ENCODE measurements around the gene PPP1R14D. TPM values are rescaled to one million over a fixed set of nuclear protein-coding genes. Genes with fewer than 3 reads are reported as not detected.

Gene PPP1R14D
- total RNA-seq, 2 donors from 2014 or later = 0.97 TPM; not detected in 1

GRCh38 chr15:40787344-40787841 is 41.1 kb downstream of the PPP1R14D start:
- Histone ChIP-seq H3K36me3 (no peaks in the 10 kb centered on the region), H3K9me3 (no peaks in the 10 kb centered on the region), H3K27ac (peak overlapping the region; percentile 80 to 81), H3K27me3 (replicated peaks; ENCODE audit: insufficient read depth) (no peaks in the 10 kb centered on the region), H3K4me3 (no peak overlapping the region), H3K4me1 (replicated peaks) (peaks cover 22% of the 10 kb centered on the region)
- peak; percentile 86 for DNase-seq (ENCODE audit: low spot score)
- TF ChIP-seq, protein P1, sequence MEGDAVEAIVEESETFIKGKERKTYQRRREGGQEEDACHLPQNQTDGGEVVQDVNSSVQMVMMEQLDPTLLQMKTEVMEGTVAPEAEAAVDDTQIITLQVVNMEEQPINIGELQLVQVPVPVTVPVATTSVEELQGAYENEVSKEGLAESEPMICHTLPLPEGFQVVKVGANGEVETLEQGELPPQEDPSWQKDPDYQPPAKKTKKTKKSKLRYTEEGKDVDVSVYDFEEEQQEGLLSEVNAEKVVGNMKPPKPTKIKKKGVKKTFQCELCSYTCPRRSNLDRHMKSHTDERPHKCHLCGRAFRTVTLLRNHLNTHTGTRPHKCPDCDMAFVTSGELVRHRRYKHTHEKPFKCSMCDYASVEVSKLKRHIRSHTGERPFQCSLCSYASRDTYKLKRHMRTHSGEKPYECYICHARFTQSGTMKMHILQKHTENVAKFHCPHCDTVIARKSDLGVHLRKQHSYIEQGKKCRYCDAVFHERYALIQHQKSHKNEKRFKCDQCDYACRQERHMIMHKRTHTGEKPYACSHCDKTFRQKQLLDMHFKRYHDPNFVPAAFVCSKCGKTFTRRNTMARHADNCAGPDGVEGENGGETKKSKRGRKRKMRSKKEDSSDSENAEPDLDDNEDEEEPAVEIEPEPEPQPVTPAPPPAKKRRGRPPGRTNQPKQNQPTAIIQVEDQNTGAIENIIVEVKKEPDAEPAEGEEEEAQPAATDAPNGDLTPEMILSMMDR (IDR thresholded peaks at IDR 0.05) = no peak
- peak; percentile 17 for TF ChIP-seq POLR2A (IDR thresholded peaks at IDR 0.05)
- TF ChIP-seq POLR2AphosphoS5 (IDR thresholded peaks at IDR 0.05) = peak; percentile 91
- intact Hi-C loops (cut with DNase I) = no loop called here
- 20% methylated on average over 4 of the region's 4 CpGs for WGBS

DNA sequence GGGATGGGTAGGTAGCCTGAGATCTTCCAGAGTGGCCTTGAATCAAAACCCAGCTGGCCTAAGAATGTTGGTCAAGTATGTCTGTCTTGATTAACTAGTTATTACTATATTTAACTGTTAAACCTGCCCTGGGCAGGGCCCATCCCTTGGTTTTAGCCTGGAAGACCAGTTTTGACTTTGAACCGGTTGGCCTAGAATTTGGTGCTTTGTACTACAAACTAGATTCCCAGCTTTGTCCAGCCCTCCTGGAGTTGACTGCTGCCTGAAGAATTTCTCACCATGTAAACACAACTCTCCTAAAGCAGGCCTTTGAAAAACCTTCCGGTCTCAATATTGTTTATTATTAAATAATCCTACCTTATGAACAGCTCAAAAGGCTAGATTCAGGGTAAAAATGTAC is 42.7 kb downstream of the PPP1R14D start:
- Histone ChIP-seq H3K9me3 (no peaks in the 10 kb centered on the region), H3K4me3 (no peak overlapping the region), H3K36me3 (no peaks in the 10 kb centered on the region), H3K4me1 (replicated peaks) (peaks cover 22% of the 10 kb centered on the region), H3K27ac (peak overlapping the region; percentile 80 to 81), H3K27me3 (replicated peaks; ENCODE audit: insufficient read depth) (no peaks in the 10 kb centered on the region)
- no peak for DNase-seq (ENCODE audit: low spot score)
- WGBS = 55% methylated on average over 2 of the region's 2 CpGs
- intact Hi-C loops (cut with DNase I) = no loop called here
- TF ChIP-seq POLR2A (IDR thresholded peaks at IDR 0.05) = no peak
- TF ChIP-seq POLR2AphosphoS5 (IDR thresholded peaks at IDR 0.05) = no peak
- TF ChIP-seq, protein P1 (IDR thresholded peaks at IDR 0.05) = no peak

DNA sequence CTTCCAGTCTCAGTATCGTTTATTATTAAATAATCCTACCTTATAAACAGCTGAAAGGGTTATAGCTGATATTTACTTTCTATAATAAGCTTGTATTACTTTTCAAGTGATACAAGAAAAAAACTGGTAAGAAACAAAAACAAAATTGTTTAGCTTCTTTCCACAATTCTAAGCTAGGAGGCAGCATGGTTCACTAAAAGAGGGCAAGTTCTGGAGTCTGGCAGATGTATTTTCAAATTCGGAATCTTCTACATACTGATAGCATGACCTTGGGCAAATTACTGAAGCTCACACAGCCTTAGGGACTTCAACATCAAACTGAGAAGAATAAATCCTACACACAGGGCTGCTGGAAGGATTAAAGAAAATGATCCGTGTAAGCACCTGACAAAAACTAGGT is 43.3 kb downstream of the PPP1R14D start:
- Histone ChIP-seq H3K27ac (peak overlapping the region; percentile 80 to 81), H3K27me3 (replicated peaks; ENCODE audit: insufficient read depth) (no peaks in the 10 kb centered on the region), H3K9me3 (no peaks in the 10 kb centered on the region), H3K4me1 (replicated peaks) (peaks cover 22% of the 10 kb centered on the region), H3K36me3 (no peaks in the 10 kb centered on the region), H3K4me3 (no peak overlapping the region)
- 77% methylated on average over 3 of the region's 3 CpGs for WGBS
- TF ChIP-seq, protein P1 (IDR thresholded peaks at IDR 0.05) = peak in 2 of 4 experiments; percentile 30 to 51
- TF ChIP-seq POLR2AphosphoS5 (IDR thresholded peaks at IDR 0.05) = no peak
- no peak for TF ChIP-seq POLR2A (IDR thresholded peaks at IDR 0.05)
- DNase-seq (ENCODE audit: low spot score) = no peak
- intact Hi-C loops (cut with DNase I) = no loop called here

DNA sequence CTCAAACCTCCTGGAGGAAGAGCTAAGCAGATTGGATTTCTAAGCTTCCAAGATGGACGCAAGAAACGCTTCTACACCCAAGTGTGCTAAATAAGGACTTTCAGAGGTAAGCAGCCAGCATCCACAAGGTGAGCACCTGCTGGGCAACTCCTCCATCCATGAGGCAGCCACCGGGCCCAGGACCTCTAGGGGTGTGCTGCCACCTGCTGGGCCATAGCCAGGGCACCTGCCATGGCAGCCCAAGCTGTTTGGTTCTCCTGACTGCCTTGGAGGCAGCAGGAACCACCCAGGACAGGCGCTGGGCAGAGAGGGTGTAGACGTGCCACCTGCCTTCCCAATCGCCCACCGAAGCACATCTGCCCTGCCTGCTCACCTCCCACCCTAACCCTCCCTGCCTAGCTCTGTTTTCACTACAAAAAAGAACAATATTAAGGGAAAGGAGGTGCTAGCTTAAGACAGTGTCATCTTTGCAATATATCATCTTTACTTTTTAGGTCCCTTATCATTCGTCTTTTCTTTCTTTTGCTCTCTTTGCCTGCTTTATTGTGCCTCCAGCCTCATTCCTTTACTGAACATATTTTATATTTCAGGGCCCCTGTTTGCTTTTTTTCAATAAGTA is 45.8 kb downstream of the PPP1R14D start:
- Histone ChIP-seq H3K27me3 (replicated peaks; ENCODE audit: insufficient read depth) (no peaks in the 10 kb centered on the region), H3K4me3 (no peak overlapping the region), H3K36me3 (peaks cover 0 to 4% of the 10 kb centered on the region in 2 donors), H3K9me3 (no peaks in the 10 kb centered on the region), H3K27ac (no peak overlapping the region), H3K4me1 (replicated peaks) (peaks cover 16% of the 10 kb centered on the region)
- WGBS = 51% methylated on average over 8 of the region's 8 CpGs
- TF ChIP-seq, protein P1 (IDR thresholded peaks at IDR 0.05) = peak; percentile 44 to 89 (median 76)
- peak; percentile 56 for TF ChIP-seq POLR2AphosphoS5 (IDR thresholded peaks at IDR 0.05)
- TF ChIP-seq POLR2A (IDR thresholded peaks at IDR 0.05) = no peak
- peak; percentile 75 for DNase-seq (ENCODE audit: low spot score)
- intact Hi-C loops (cut with DNase I) = no loop called here

All from prostate gland (tissue), 2 donors.